A673 (cell line): ENCODE measurements around the gene FLYWCH1. TPM values are rescaled to one million over a fixed set of nuclear protein-coding genes. Genes with fewer than 3 reads are reported as not detected.
A peak's percentile ranks its signal among the peaks of the same experiment; 100 is the strongest.

Source experiments
- BruUV-seq: library from RNA; stranded (reverse); fragments of 400-500 nt; replicated peaks from 2 replicates; lab custom pipeline; 2021; lab: Mats Ljungman, UMichigan
- CTCF ChIA-PET: fragments of 300-600 bp; sonication (Branson Sonifier 250); formaldehyde crosslinking; loops from one replicate; lab custom pipeline; 2022; ENCODE audit warnings: antibody characterized with exemption; lab: Charles Lee
- POLR2A ChIA-PET: fragments of 300-600 bp; sonication (Branson Sonifier 250); formaldehyde crosslinking; loops from one replicate; lab custom pipeline; 2022; ENCODE audit warnings: antibody characterized with exemption; ENCODE audit not compliant: low non-redundant PET; lab: Charles Lee
- DNase-seq: peaks from one replicate; pipeline ENCODE4 v3.0.0-alpha.2; 2015; ENCODE audit warnings: low spot score
- H3K27ac ChIP-seq: fragments of 200-600 bp; sonication (generic); 2 replicates; pipeline ENCODE4 v1.5.1; 2016; ENCODE audit warnings: mixed run types, low read depth, mild to moderate bottlenecking, mixed read lengths, antibody characterized with exemption, low read length; ENCODE audit not compliant: poor library complexity, severe bottlenecking
- H3K27me3 ChIP-seq: fragments of 200-600 bp; sonication (generic); replicated peaks from 2 replicates; pipeline ENCODE4 v1.6.1; 2017; ENCODE audit warnings: mixed run types, low read depth, mild to moderate bottlenecking, mixed read lengths, antibody characterized with exemption, low read length; ENCODE audit not compliant: insufficient read depth, poor library complexity
- H3K36me3 ChIP-seq: fragments of 200-600 bp; sonication (generic); 2 replicates; pipeline ENCODE4 v1.6.1; 2016; ENCODE audit warnings: mixed run types, mild to moderate bottlenecking, mixed read lengths, antibody characterized with exemption, low read length; ENCODE audit not compliant: insufficient read depth, poor library complexity, severe bottlenecking
- H3K4me1 ChIP-seq: fragments of 200-600 bp; sonication (generic); 2 replicates; pipeline ENCODE4 v1.6.1; 2017; ENCODE audit warnings: mixed run types, mild to moderate bottlenecking, mixed read lengths, antibody characterized with exemption, low read length; ENCODE audit not compliant: insufficient read depth, poor library complexity, severe bottlenecking
- H3K4me3 ChIP-seq: fragments of 200-600 bp; sonication (generic); 2 replicates; pipeline ENCODE4 v1.5.1; 2016; ENCODE audit warnings: low read depth, mixed run types, mild to moderate bottlenecking, mixed read lengths, low read length; ENCODE audit not compliant: poor library complexity, severe bottlenecking
- H3K9me3 ChIP-seq: fragments of 200-600 bp; sonication (generic); 2 replicates; pipeline ENCODE4 v1.6.1; 2016; ENCODE audit warnings: mixed run types, low read depth, mild to moderate bottlenecking, mixed read lengths, antibody characterized with exemption, low read length; ENCODE audit not compliant: poor library complexity, severe bottlenecking
- CTCF ChIP-seq: fragments of 300-800, 200-600 bp; sonication (generic); conservative IDR thresholded peaks from 2 replicates; pipeline ENCODE4 v1.5.1; 2017; ENCODE audit warnings: low read depth, mild to moderate bottlenecking, antibody characterized with exemption, low read length, moderate library complexity, mixed read lengths
- EZH2 ChIP-seq: fragments of 200-600 bp; sonication (generic); IDR thresholded peaks from 2 replicates; pipeline ENCODE4 v1.6.1; 2017; ENCODE audit warnings: borderline replicate concordance, low read depth, mild to moderate bottlenecking, mixed read lengths, antibody characterized with exemption, low read length; ENCODE audit not compliant: poor library complexity, severe bottlenecking
- intact Hi-C: fragments of 100-400 bp; cut with micrococcal nuclease; formaldehyde crosslinking; loops from one replicate; pipeline ENCODE4 v1.10.0; 2022; ENCODE audit not compliant: unreplicated experiment
- total RNA-seq: library from RNA; stranded (reverse); gene quantifications from 2 replicates; pipeline ENCODE4 v1.2.3, GENCODE V29; 2021

The FLYWCH1 gene
- total RNA-seq, 1 experiment from 2014 or later = 46.8 TPM

- no peaks in the 10 kb centered on the region for H3K27me3 ChIP-seq
- ChIA-PET CTCF (interaction anchor here (0.7 to 1.3 kb wide), 3 partner anchors 15 to 38 kb away, joined by 5 to 7 read pairs (median 6); no protein-coding TSS in a partner anchor), POLR2A (no interaction called here)
- no peak for TF ChIP-seq EZH2
- TF ChIP-seq CTCF = no peak
- no peaks in the 10 kb centered on the region for H3K9me3 ChIP-seq
- TSS peak; percentile 60 for BruUV-seq
- DNase-seq = peak; percentile 79
- H3K27ac ChIP-seq = peak overlapping the region; percentile 75
- peaks cover 25% of the 10 kb centered on the region for H3K4me1 ChIP-seq
- H3K36me3 ChIP-seq = peaks cover 16% of the 10 kb centered on the region
- intact Hi-C loops = no loop called here
- H3K4me3 ChIP-seq = peak overlapping the region; percentile 74
These were observed 834 bp downstream of the FLYWCH1 start for GRCh38 chr16:2912330-2913199.

- POLR2A ChIA-PET = no interaction called here
- no TSS peak for BruUV-seq
- intact Hi-C loops = no loop called here
These were observed 1.9 kb downstream of the FLYWCH1 start for GRCh38 chr16:2913603-2914002.

GRCh38 chr16:2914233-2914632, 2.5 kb downstream of the FLYWCH1 start:
- BruUV-seq = no TSS peak
- intact Hi-C loops = no loop called here
- Histone ChIP-seq H3K4me3 (no peak overlapping the region), H3K27ac (no peak overlapping the region), H3K36me3 (peaks cover 19% of the 10 kb centered on the region), H3K27me3 (no peaks in the 10 kb centered on the region), H3K4me1 (peaks cover 25% of the 10 kb centered on the region), H3K9me3 (no peaks in the 10 kb centered on the region)
- POLR2A ChIA-PET = no interaction called here
- TF ChIP-seq CTCF = no peak
- no peak for TF ChIP-seq EZH2
- CTCF ChIA-PET = no interaction called here
- no peak for DNase-seq

More at GRCh38 chr16:2913603-2914002, 1.9 kb downstream of the FLYWCH1 start:
- no peaks in the 10 kb centered on the region for H3K27me3 ChIP-seq
- H3K4me1 ChIP-seq = peaks cover 25% of the 10 kb centered on the region
- H3K27ac ChIP-seq = no peak overlapping the region
- H3K36me3 ChIP-seq = peaks cover 19% of the 10 kb centered on the region
- no peaks in the 10 kb centered on the region for H3K9me3 ChIP-seq
- CTCF ChIA-PET = no interaction called here
- no peak for DNase-seq
- TF ChIP-seq CTCF (no peak), EZH2 (no peak)
- peak overlapping the region; percentile 74 for H3K4me3 ChIP-seq
